ENCODE results near the gene PHACTR1.

PHACTR1 gene

GRCh38 chr6:12802440-12802839, 85.9 kb downstream of the PHACTR1 start:
- FAIRE-seq (no peak), DNase-seq (ENCODE audit: low spot score) (no peak)

- DNase-seq (ENCODE audit: low spot score): no peak
- no peak for FAIRE-seq
Measured at GRCh38 chr6:12803486-12803885, 86.9 kb downstream of the PHACTR1 start.

- FAIRE-seq (no peak), DNase-seq (ENCODE audit: low spot score) (peak; percentile 39)
Measured at GRCh38 chr6:12804952-12805645, 88.5 kb downstream of the PHACTR1 start.

GRCh38 chr6:12806136-12806535, 89.6 kb downstream of the PHACTR1 start:
- DNase-seq (ENCODE audit: low spot score): no peak
- no peak for FAIRE-seq

GRCh38 chr6:12806796-12807195, 90.2 kb downstream of the PHACTR1 start:
- no peak for DNase-seq (ENCODE audit: low spot score)
- FAIRE-seq: no peak

GRCh38 chr6:12811519-12811918, 95.0 kb downstream of the PHACTR1 start:
- no peak for FAIRE-seq
- no peak for DNase-seq (ENCODE audit: low spot score)

- FAIRE-seq: no peak
- DNase-seq (ENCODE audit: low spot score): peak; percentile 7
Measured at GRCh38 chr6:12813321-12813720, 96.8 kb downstream of the PHACTR1 start.

GRCh38 chr6:12814015-12814414, 97.4 kb downstream of the PHACTR1 start:
- no peak for FAIRE-seq
- no peak for DNase-seq (ENCODE audit: low spot score)

GRCh38 chr6:12815089-12815488, 98.5 kb downstream of the PHACTR1 start:
- DNase-seq (ENCODE audit: low spot score) (no peak), FAIRE-seq (no peak)

- FAIRE-seq (no peak), DNase-seq (ENCODE audit: low spot score) (no peak)
Measured at GRCh38 chr6:12815884-12816600, 99.5 kb downstream of the PHACTR1 start.

- DNase-seq (ENCODE audit: low spot score): no peak
- no peak for FAIRE-seq
Measured at GRCh38 chr6:12818324-12818723, 101.8 kb downstream of the PHACTR1 start.

GRCh38 chr6:12823847-12824246, 107.3 kb downstream of the PHACTR1 start:
- FAIRE-seq: no peak
- DNase-seq (ENCODE audit: low spot score): no peak

- DNase-seq (ENCODE audit: low spot score): no peak
- no peak for FAIRE-seq
Measured at GRCh38 chr6:12826584-12826983, 110.0 kb downstream of the PHACTR1 start.

- DNase-seq (ENCODE audit: low spot score): no peak
- no peak for FAIRE-seq
Measured at GRCh38 chr6:12827921-12828320, 111.4 kb downstream of the PHACTR1 start.

- FAIRE-seq (no peak), DNase-seq (ENCODE audit: low spot score) (no peak)
Measured at GRCh38 chr6:12832226-12832735, 115.7 kb downstream of the PHACTR1 start.

GRCh38 chr6:12836009-12836408, 119.4 kb downstream of the PHACTR1 start:
- FAIRE-seq (no peak), DNase-seq (ENCODE audit: low spot score) (no peak)

- FAIRE-seq: no peak
- DNase-seq (ENCODE audit: low spot score): no peak
Measured at GRCh38 chr6:12841619-12842018, 125.1 kb downstream of the PHACTR1 start.

GRCh38 chr6:12842114-12842513, 125.5 kb downstream of the PHACTR1 start:
- FAIRE-seq (no peak), DNase-seq (ENCODE audit: low spot score) (no peak)

- no peak for DNase-seq (ENCODE audit: low spot score)
- no peak for FAIRE-seq
Measured at GRCh38 chr6:12842658-12843057, 126.1 kb downstream of the PHACTR1 start.

- FAIRE-seq: no peak
- peak; percentile 33 for DNase-seq (ENCODE audit: low spot score)
Measured at GRCh38 chr6:12844284-12845223, 128.0 kb downstream of the PHACTR1 start.

- DNase-seq (ENCODE audit: low spot score): no peak
- no peak for FAIRE-seq
Measured at GRCh38 chr6:12845224-12846004, 128.8 kb downstream of the PHACTR1 start.
